ENCODE measurements around the gene FUT3. TPM values are rescaled to one million over a fixed set of nuclear protein-coding genes. Genes with fewer than 3 reads are reported as not detected.

Gene FUT3
- total RNA-seq, 1 experiment from 2014 or later, result 0.48 TPM

- peak; percentile 68; the same call in 1 of the 2 replicates for TF ChIP-seq E2F4 (CRISPR knock-in tag; IDR thresholded peaks at IDR 0.05; ENCODE audit: borderline replicate concordance, low read depth)
- TF ChIP-seq CREB1 (CRISPR knock-in tag; IDR thresholded peaks at IDR 0.05), result no peak
- peak; percentile 82 for TF ChIP-seq ETV6 (CRISPR knock-in tag; IDR thresholded peaks at IDR 0.05)
- peak; percentile 95 for TF ChIP-seq ZBTB43 (CRISPR knock-in tag; IDR thresholded peaks at IDR 0.05)
- peak; percentile 92 for TF ChIP-seq SP1 (CRISPR knock-in tag; conservative IDR thresholded peaks at IDR 0.05)
- TF ChIP-seq HMGA2 (CRISPR knock-in tag; IDR thresholded peaks at IDR 0.05), result no peak
- peak; percentile 86; the same call in 1 of the 2 replicates for TF ChIP-seq ATF2 (CRISPR knock-in tag; IDR thresholded peaks at IDR 0.05; ENCODE audit: borderline replicate concordance, low read depth)
- TF ChIP-seq ZNF121 (CRISPR knock-in tag; IDR thresholded peaks at IDR 0.05), result no peak
- no peak for TF ChIP-seq NFATC4 (CRISPR knock-in tag; IDR thresholded peaks at IDR 0.05)
- peak; percentile 38; the same call in 1 of the 2 replicates for TF ChIP-seq NFYB (CRISPR knock-in tag; conservative IDR thresholded peaks at IDR 0.05; ENCODE audit: low read depth)
- TF ChIP-seq ZNF317 (CRISPR knock-in tag; IDR thresholded peaks at IDR 0.05; ENCODE audit: borderline replicate concordance, low read depth), result peak; percentile 60; the same call in 1 of the 2 replicates
- no peak for TF ChIP-seq JUN (CRISPR knock-in tag; IDR thresholded peaks at IDR 0.05)
- TF ChIP-seq JAZF1 (CRISPR knock-in tag; IDR thresholded peaks at IDR 0.05), result no peak
- TF ChIP-seq ZNF281 (CRISPR knock-in tag; IDR thresholded peaks at IDR 0.05), result peak; percentile 70
- no peak; the same call in 1 of the 2 replicates for TF ChIP-seq AFF4 (CRISPR knock-in tag; IDR thresholded peaks at IDR 0.05; ENCODE audit: borderline replicate concordance)
- TF ChIP-seq ZSCAN18 (CRISPR knock-in tag; IDR thresholded peaks at IDR 0.05), result no peak
- no peak for TF ChIP-seq ZNF219 (CRISPR knock-in tag; IDR thresholded peaks at IDR 0.05; ENCODE audit: borderline replicate concordance)
- no peak for TF ChIP-seq STAT6 (CRISPR knock-in tag; conservative IDR thresholded peaks at IDR 0.05; ENCODE audit: low read depth)
- TF ChIP-seq HMGXB4 (CRISPR knock-in tag; IDR thresholded peaks at IDR 0.05), result peak; percentile 95
- TF ChIP-seq NFE2L1 (CRISPR knock-in tag; IDR thresholded peaks at IDR 0.05), result peak; percentile 81; the same call in 1 of the 2 replicates
- no peak for TF ChIP-seq RELA (CRISPR knock-in tag; IDR thresholded peaks at IDR 0.05; ENCODE audit: borderline replicate concordance)
Observed at GRCh38 chr19:5803752-5804515, 47.3 kb downstream of the FUT3 start (continued).

All from WTC11 (cell line).